HG03442 (cell line): ENCODE measurements around the gene SORCS1.

Source experiments
- ATAC-seq: cut with Tn5 transposase; IDR thresholded peaks from one replicate; pipeline ENCODE4 v1.9.1; 2021; ENCODE audit warnings: mild to moderate bottlenecking, moderate library complexity; ENCODE audit not compliant: unreplicated experiment

SORCS1 gene

GRCh38 chr10:106557951-106558733, 606.4 kb downstream of the SORCS1 start:
- no peak for ATAC-seq

GRCh38 chr10:106557053-106557452, 607.5 kb downstream of the SORCS1 start:
- ATAC-seq: no peak

DNA sequence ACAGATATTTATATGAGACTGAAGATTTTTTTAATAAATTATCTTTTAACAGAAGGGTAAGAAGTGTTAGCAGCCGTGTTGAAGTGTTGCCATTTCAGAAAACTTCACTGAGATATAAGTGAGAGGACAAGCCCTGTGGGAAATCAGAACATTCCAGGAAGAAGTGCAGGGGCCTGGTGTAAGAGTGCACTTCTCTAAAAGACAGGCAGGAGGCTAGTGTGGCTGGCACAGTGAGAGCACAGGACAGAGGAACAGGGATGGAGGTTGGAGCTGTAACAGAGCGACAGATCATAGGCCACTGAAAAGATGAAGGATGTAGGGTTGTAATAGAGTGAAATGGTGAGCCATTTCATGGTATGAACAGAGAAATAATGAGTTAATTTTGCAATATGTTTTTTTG, 608.9 kb downstream of the SORCS1 start:
- ATAC-seq: no peak

DNA sequence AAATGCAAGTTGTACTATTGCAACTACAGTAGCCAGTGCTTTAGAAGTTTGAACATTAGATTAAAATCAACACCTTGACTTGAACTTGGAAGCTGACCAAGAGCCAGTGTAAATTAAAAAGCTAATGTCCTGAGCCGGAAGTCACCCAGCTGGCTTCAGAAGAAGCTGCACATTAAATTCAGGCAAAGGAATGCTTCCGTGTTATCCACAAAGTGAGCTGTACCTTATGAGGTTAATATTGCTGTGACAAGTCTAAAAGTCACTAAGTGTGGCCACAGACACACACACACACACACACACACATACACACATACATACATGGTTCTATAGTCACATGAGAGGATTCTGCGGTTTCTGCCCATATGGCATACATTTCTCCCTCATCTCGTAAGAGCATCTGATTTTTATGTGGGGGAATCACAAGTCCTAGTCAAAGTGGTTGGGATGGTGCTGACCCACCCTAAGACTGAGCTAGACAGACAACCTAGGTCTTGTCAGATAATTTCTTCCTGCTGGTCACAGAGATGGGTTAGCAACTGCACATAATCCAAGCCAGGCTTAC, 612.9 kb downstream of the SORCS1 start:
- ATAC-seq: no peak

- ATAC-seq: no peak
These were observed 615.7 kb downstream of the SORCS1 start for GRCh38 chr10:106548832-106549231.

GRCh38 chr10:106547047-106547635, 617.4 kb downstream of the SORCS1 start:
- no peak for ATAC-seq

- no peak for ATAC-seq
These were observed 622.0 kb downstream of the SORCS1 start for GRCh38 chr10:106542461-106542860.

DNA sequence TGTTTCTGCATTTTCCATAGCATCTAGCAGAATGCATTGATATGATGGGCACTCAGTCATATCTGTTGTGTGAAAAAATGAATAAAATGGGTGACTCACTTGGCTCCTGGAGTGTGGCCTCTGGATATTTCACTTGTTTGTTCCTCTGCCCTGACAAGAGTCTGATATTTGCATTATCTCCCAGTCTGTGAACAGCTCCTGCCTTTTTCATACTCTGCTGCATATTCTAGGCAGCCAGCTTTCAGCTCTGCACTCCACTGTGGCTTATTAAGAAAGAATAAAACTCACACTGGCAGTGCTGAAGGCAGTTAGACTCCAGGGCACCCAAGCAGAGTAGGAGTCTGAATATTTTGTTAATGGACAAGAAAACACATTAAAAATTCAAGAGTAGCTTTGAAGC, 623.9 kb downstream of the SORCS1 start:
- ATAC-seq: no peak

DNA sequence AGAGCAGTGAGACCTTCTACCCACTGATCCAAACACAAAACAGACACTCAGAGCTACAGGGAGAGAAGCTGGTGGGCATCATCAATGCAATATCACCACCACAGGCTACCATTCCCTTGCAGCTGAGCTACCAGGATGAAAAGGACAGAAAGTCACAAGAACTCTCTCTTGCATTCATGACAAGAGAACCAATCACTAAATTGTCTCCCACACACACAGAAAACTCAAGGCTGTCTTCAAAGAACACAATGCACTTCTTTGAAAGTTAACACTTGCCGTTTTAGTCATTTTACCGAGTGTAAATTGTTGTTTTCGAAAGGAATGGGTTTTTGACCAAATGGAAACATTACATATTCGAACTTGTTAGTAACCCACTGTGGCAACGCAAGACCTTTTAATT, 626.6 kb downstream of the SORCS1 start:
- ATAC-seq: no peak

GRCh38 chr10:106535304-106535953, 629.1 kb downstream of the SORCS1 start:
- no peak for ATAC-seq

GRCh38 chr10:106534441-106534840, 630.1 kb downstream of the SORCS1 start:
- no peak for ATAC-seq

DNA sequence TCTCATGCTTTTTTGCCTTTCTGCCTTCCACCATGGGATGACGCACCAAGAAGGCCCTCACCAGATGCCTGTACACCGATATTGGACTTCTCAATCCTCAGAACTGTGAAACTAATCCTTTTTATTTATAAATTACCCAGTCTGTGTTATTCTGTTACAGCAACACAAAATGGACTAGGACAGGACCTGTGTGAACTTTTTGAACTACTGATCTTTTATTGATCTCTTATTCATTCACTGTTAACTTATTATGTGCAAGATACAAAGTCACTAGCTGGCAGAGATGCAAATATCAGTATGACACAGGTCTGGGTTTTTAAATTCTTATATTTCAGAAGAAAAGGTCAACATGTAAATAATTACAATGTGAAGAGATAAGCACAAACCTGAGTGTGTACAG, 635.8 kb downstream of the SORCS1 start:
- ATAC-seq: no peak

GRCh38 chr10:106525835-106526234, 638.7 kb downstream of the SORCS1 start:
- ATAC-seq: no peak
